A204.1 (cell line): ENCODE data around the gene PGF.

Experiments
- FAIRE-seq: peaks from 2 replicates; lab custom pipeline; 2012; peaks lifted over from hg19 to GRCh38; lab: Jason Lieb, UNC

PGF gene

GRCh38 chr14:74897642-74898041 lies 57.8 kb downstream of the PGF start:
- FAIRE-seq: no peak

- FAIRE-seq: no peak
Measured at GRCh38 chr14:74896400-74896799, 59.0 kb downstream of the PGF start.

- FAIRE-seq: no peak
Measured at GRCh38 chr14:74893614-74894091, 61.7 kb downstream of the PGF start.

GRCh38 chr14:74892745-74893144 lies 62.7 kb downstream of the PGF start:
- FAIRE-seq: no peak

- no peak for FAIRE-seq
Measured at GRCh38 chr14:74891870-74892269, 63.5 kb downstream of the PGF start.
